Tibial artery (tissue), 4 donors: Measurements from ENCODE around the gene CNTNAP2.

ENCODE experiments used
- DNase-seq, 2 donors: peaks; one replicate each; pipeline ENCODE4 v3.0.0-alpha.2; 2019
- H3K27ac ChIP-seq, 2 donors: fragments of 200-600 bp; sonication (generic) in 1 of 2; 1 replicate in 1 of 2; 2 replicates in 1 of 2; pipeline ENCODE4 v1.5.1; 2018 to 2019; ENCODE audit warnings: mild to moderate bottlenecking in 1 of 2
- H3K27me3 ChIP-seq, 2 donors: fragments of 200-600 bp; sonication (generic) in 1 of 2; one replicate each; pipeline versions ENCODE4 v1.5.1 to v1.6.0; 2016 to 2019
- H3K36me3 ChIP-seq, 3 donors: fragments of 200-600 bp; sonication (generic) in 2 of 3; one replicate each; pipeline ENCODE4 v1.5.1; 2016 to 2019; ENCODE audit warnings: mild to moderate bottlenecking in 2 of 3
- H3K4me1 ChIP-seq, 4 donors: fragments of 200-600 bp; sonication (generic) in 2 of 4; 1 replicate in 3 of 4; 2 replicates in 1 of 4; pipeline ENCODE4 v1.5.1; 2016 to 2019
- H3K4me3 ChIP-seq, 2 donors: fragments of 200-600 bp; sonication (generic) in 1 of 2; 1 replicate in 1 of 2; 2 replicates in 1 of 2; pipeline ENCODE4 v1.5.1; 2018 to 2019; ENCODE audit warnings: mild to moderate bottlenecking in 2 of 2
- H3K9me3 ChIP-seq, 3 donors: fragments of 200-600 bp; sonication (generic) in 1 of 3; one replicate each; pipeline ENCODE4 v1.5.1; 2016 to 2019
- intact Hi-C: fragments of 100-400 bp; cut with DNase I; formaldehyde crosslinking; loops from one replicate; pipeline ENCODE4 v1.15.0; 2023; ENCODE audit warnings: low total_unique reads
- TF ChIP-seq, protein P1 (sequence below), 2 experiments: fragments of 200-600 bp in 1 of 2; fragments of 450-650 bp in 1 of 2; IDR thresholded peaks; one replicate each; pipeline ENCODE4 v1.5.1; 2017 to 2019; ENCODE audit warnings: antibody characterized with exemption in 2 of 2, mild to moderate bottlenecking in 1 of 2, moderate library complexity in 1 of 2

The CNTNAP2 gene

GRCh38 chr7:148275359-148275890 is 2158.8 kb downstream of the CNTNAP2 start:
- no peak for DNase-seq
- H3K27me3 ChIP-seq = peaks cover 0 to 3% of the 10 kb centered on the region in 2 donors
- intact Hi-C loops = no loop called here

GRCh38 chr7:148276314-148277041 is 2159.9 kb downstream of the CNTNAP2 start:
- H3K27me3 ChIP-seq = no peaks in the 10 kb centered on the region
- no peaks in the 10 kb centered on the region for H3K9me3 ChIP-seq
- TF ChIP-seq, protein P1, sequence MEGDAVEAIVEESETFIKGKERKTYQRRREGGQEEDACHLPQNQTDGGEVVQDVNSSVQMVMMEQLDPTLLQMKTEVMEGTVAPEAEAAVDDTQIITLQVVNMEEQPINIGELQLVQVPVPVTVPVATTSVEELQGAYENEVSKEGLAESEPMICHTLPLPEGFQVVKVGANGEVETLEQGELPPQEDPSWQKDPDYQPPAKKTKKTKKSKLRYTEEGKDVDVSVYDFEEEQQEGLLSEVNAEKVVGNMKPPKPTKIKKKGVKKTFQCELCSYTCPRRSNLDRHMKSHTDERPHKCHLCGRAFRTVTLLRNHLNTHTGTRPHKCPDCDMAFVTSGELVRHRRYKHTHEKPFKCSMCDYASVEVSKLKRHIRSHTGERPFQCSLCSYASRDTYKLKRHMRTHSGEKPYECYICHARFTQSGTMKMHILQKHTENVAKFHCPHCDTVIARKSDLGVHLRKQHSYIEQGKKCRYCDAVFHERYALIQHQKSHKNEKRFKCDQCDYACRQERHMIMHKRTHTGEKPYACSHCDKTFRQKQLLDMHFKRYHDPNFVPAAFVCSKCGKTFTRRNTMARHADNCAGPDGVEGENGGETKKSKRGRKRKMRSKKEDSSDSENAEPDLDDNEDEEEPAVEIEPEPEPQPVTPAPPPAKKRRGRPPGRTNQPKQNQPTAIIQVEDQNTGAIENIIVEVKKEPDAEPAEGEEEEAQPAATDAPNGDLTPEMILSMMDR (IDR thresholded peaks at IDR 0.05) = no peak
- no peak for DNase-seq
- intact Hi-C loops = no loop called here
- H3K4me1 ChIP-seq = peaks cover 0 to 3% (median 0%) of the 10 kb centered on the region in 4 donors
- H3K36me3 ChIP-seq = no peaks in the 10 kb centered on the region
- H3K27ac ChIP-seq = no peak overlapping the region
- H3K4me3 ChIP-seq = no peak overlapping the region

More at GRCh38 chr7:148275359-148275890, 2158.8 kb downstream of the CNTNAP2 start:
- Histone ChIP-seq H3K9me3 (no peaks in the 10 kb centered on the region), H3K27ac (no peak overlapping the region), H3K4me1 (peaks cover 0 to 3% (median 0%) of the 10 kb centered on the region in 4 donors), H3K36me3 (no peaks in the 10 kb centered on the region), H3K4me3 (no peak overlapping the region)
- TF ChIP-seq, protein P1 (IDR thresholded peaks at IDR 0.05) = no peak

DNA sequence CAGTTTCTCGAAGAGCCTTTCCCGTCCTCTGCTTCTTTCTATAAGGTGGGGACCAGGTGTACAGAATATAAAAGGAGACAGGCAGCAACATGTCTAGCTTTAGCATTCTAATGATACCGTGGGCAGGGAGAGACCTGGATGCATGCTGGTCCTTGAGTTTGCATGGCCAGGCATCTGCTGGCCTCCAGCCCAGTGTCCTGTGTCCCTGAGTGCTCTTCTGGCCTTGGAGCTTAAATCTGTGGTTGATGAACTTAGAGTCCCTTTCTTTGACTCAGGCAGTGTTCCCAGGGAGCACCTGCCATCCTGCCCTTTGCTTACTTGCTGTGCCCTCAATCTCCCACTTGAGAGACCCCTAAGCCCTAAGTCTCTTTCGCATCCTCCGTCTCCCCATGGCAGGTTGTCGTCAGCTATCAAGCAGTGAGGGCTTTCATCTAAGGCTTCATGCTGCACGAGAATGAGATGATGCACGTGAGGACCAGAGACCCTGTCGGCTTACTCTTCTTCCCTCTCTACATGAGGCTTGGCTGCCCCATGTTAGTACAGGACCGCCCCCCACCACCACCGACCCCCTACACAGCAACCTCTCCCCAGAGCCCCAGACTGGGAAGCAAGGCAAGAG is 2160.6 kb downstream of the CNTNAP2 start:
- no peaks in the 10 kb centered on the region for H3K9me3 ChIP-seq
- intact Hi-C loops = no loop called here
- peaks cover 0 to 3% (median 0%) of the 10 kb centered on the region in 4 donors for H3K4me1 ChIP-seq
- no peak overlapping the region for H3K4me3 ChIP-seq
- H3K36me3 ChIP-seq = no peaks in the 10 kb centered on the region
- no peak for DNase-seq
- H3K27me3 ChIP-seq = no peaks in the 10 kb centered on the region
- TF ChIP-seq, protein P1 (IDR thresholded peaks at IDR 0.05) = no peak
- H3K27ac ChIP-seq = no peak overlapping the region

- Histone ChIP-seq H3K27me3 (no peaks in the 10 kb centered on the region), H3K27ac (no peak overlapping the region), H3K4me1 (no peaks in the 10 kb centered on the region), H3K36me3 (no peaks in the 10 kb centered on the region), H3K9me3 (no peaks in the 10 kb centered on the region), H3K4me3 (no peak overlapping the region)
- DNase-seq = no peak
- TF ChIP-seq, protein P1 (IDR thresholded peaks at IDR 0.05) = peak in 1 of 2 experiments; percentile 22
- intact Hi-C loops = no loop called here
Observed at GRCh38 chr7:148286150-148286549, 2169.5 kb downstream of the CNTNAP2 start.

GRCh38 chr7:148287538-148287937 is 2170.9 kb downstream of the CNTNAP2 start:
- Histone ChIP-seq H3K27me3 (no peaks in the 10 kb centered on the region), H3K36me3 (no peaks in the 10 kb centered on the region), H3K27ac (no peak overlapping the region), H3K9me3 (no peaks in the 10 kb centered on the region), H3K4me3 (no peak overlapping the region), H3K4me1 (no peaks in the 10 kb centered on the region)
- DNase-seq = no peak
- TF ChIP-seq, protein P1 (IDR thresholded peaks at IDR 0.05) = no peak
- intact Hi-C loops = no loop called here
